Esophagus muscularis mucosa (tissue), 4 donors: ENCODE results near the gene PCP4. TPM values are rescaled to one million over a fixed set of nuclear protein-coding genes. Genes with fewer than 3 reads are reported as not detected.
A peak's percentile ranks its signal among the peaks of the same experiment; 100 is the strongest.

Source experiments
- DNase-seq: peaks from one replicate; pipeline ENCODE4 v3.0.0-alpha.2; 2017; ENCODE audit errors: extremely low spot score
- H3K27ac ChIP-seq, 4 donors: fragments of 200-600 bp; sonication (generic); replicated peaks in 1 of 4; 1 replicate in 3 of 4; 2 replicates in 1 of 4; pipeline ENCODE4 v1.5.1; 2016 to 2019; ENCODE audit warnings: mild to moderate bottlenecking in 1 of 4
- H3K27me3 ChIP-seq, 4 donors: fragments of 200-600 bp; sonication (generic); one replicate each; pipeline versions ENCODE4 v1.5.1 to v1.6.0; 2016 to 2019
- H3K36me3 ChIP-seq, 4 donors: fragments of 200-600 bp; sonication (generic); one replicate each; pipeline ENCODE4 v1.5.1; 2016 to 2019
- H3K4me1 ChIP-seq, 4 donors: fragments of 200-600 bp; sonication (generic); one replicate each; pipeline ENCODE4 v1.5.1; 2016 to 2019
- H3K4me3 ChIP-seq, 4 donors: fragments of 200-600 bp; sonication (generic); 1 replicate in 2 of 4; 2 replicates in 2 of 4; pipeline ENCODE4 v1.5.1; 2016 to 2019; ENCODE audit warnings: mild to moderate bottlenecking in 4 of 4, moderate library complexity in 1 of 4
- H3K9me3 ChIP-seq, 4 donors: fragments of 200-600 bp; sonication (generic); 1 replicate in 3 of 4; 2 replicates in 1 of 4; pipeline ENCODE4 v1.5.1; 2016 to 2019
- EP300 ChIP-seq: sonication (generic); formaldehyde crosslinking; IDR thresholded peaks from one replicate; pipeline ENCODE4 v1.6.1; 2017; ENCODE audit warnings: antibody characterized with exemption
- POLR2A ChIP-seq: fragments of 450-650 bp; IDR thresholded peaks from one replicate; pipeline ENCODE4 v1.6.1; 2017; ENCODE audit warnings: antibody characterized with exemption, moderate library complexity, mild to moderate bottlenecking, low read depth
- POLR2AphosphoS5 ChIP-seq, 2 donors: sonication (generic); formaldehyde crosslinking; IDR thresholded peaks; one replicate each; pipeline ENCODE4 v1.6.1; 2017; ENCODE audit warnings: antibody characterized with exemption in 2 of 2
- WGBS: methylation state at CpG from one replicate; pipeline ENCODE4 v1.1.5; 2018; 5-methylcytosine and 5-hydroxymethylcytosine counted together
- intact Hi-C: fragments of 100-400 bp; cut with DNase I; formaldehyde crosslinking; loops from one replicate; pipeline ENCODE4 v1.15.1; 2023
- total RNA-seq, 4 donors: library from RNA; depleted of rRNA; stranded (reverse); fragments of >200 nt; gene quantifications; one replicate each; pipeline versions ENCODE4 v1.1.0 to v1.2.1, GENCODE V29; 2016
- TF ChIP-seq, protein P1 (sequence below), 3 experiments: fragments of 200-600 bp in 2 of 3; fragments of 450-650 bp in 1 of 3; sonication (generic) in 2 of 3; IDR thresholded peaks; one replicate each; pipeline ENCODE4 v1.5.1; 2017 to 2019; ENCODE audit warnings: antibody characterized with exemption in 3 of 3, mild to moderate bottlenecking in 2 of 3, moderate library complexity in 1 of 3

Gene PCP4
- 100 to 1,000 TPM in 3 of 4 donors, 10 to 100 TPM in 1; 82.0 to 172 (median 125) TPM for total RNA-seq

DNA sequence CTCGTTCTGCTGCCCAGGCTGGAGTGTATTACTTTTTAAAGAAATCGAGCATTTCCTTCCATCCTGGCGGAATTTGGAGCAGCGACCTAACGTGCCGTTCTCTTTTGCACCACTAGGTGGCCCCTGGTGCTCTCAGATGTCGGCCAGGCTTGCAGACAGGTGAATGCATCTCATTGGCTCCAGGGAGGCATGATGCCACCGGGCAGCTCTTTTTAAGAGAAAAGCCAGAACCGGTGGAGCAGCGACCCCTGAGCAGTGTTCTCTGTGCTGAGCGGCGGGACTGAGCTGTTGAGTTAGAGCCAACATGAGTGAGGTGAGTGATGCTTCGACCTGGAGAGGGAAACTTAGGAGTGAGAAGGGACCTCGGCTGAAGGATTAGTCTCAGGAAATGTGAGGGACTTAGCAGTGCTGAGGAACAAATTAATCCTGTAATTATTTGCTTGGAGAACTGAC, at the start of gene PCP4:
Gene PCP4 (plus strand): TSS at position 241 of the 453 bp plus-strand sequence. CDS start 64 bp downstream, at position 305.
- 11% methylated on average over 14 of the region's 14 CpGs for WGBS
- Histone ChIP-seq H3K4me3 (peak within 1 kb of the TSS; percentile 45 to 66 (median 50)), H3K27me3 (no peaks in the 10 kb centered on the region), H3K9me3 (no peaks in the 10 kb centered on the region), H3K36me3 (no peaks in the 10 kb centered on the region), H3K4me1 (peaks cover 0 to 22% (median 19%) of the 10 kb centered on the region in 4 donors), H3K27ac (peak within 1 kb of the TSS; percentile 59 to 81 (median 68))
- TF ChIP-seq, protein P1, sequence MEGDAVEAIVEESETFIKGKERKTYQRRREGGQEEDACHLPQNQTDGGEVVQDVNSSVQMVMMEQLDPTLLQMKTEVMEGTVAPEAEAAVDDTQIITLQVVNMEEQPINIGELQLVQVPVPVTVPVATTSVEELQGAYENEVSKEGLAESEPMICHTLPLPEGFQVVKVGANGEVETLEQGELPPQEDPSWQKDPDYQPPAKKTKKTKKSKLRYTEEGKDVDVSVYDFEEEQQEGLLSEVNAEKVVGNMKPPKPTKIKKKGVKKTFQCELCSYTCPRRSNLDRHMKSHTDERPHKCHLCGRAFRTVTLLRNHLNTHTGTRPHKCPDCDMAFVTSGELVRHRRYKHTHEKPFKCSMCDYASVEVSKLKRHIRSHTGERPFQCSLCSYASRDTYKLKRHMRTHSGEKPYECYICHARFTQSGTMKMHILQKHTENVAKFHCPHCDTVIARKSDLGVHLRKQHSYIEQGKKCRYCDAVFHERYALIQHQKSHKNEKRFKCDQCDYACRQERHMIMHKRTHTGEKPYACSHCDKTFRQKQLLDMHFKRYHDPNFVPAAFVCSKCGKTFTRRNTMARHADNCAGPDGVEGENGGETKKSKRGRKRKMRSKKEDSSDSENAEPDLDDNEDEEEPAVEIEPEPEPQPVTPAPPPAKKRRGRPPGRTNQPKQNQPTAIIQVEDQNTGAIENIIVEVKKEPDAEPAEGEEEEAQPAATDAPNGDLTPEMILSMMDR (IDR thresholded peaks at IDR 0.05): peak; percentile 81 to 90 (median 89)
- TF ChIP-seq POLR2A: peak; percentile 20
- TF ChIP-seq EP300: no peak
- peak; percentile 48 to 80 for TF ChIP-seq POLR2AphosphoS5 (IDR thresholded peaks at IDR 0.05)
- DNase-seq: no peak
- intact Hi-C loops: loop anchor here (2.0 to 5.0 kb wide), 3 partner anchors 80 to 254 kb away; no protein-coding TSS in a partner anchor

DNA sequence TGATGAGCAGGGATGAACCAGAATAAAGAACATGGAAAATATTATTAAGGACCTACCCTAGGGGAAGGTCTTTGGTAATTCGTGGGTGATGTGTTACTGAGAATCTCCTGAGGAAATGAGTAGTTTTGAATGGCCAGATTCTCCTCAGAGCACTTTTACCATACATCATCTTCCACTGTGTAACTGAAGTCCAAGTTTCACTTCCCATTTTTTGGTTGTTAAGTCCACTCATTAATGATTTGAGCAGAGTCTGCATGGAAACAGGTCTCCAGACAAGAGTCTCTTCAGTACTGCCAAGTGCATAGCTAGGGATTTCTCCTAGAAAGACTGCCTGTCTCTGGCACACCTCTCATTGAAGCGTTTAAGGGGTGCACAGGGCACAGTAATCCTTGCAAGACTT, 48.7 kb upstream of the PCP4 start:
- TF ChIP-seq POLR2A: no peak
- TF ChIP-seq, protein P1 (IDR thresholded peaks at IDR 0.05): no peak
- TF ChIP-seq EP300: no peak
- no peak for TF ChIP-seq POLR2AphosphoS5 (IDR thresholded peaks at IDR 0.05)
- Histone ChIP-seq H3K27me3 (no peaks in the 10 kb centered on the region), H3K4me1 (no peaks in the 10 kb centered on the region), H3K27ac (no peak overlapping the region), H3K9me3 (no peaks in the 10 kb centered on the region), H3K36me3 (no peaks in the 10 kb centered on the region), H3K4me3 (no peak overlapping the region)
- no peak for DNase-seq
- WGBS: 70% methylated on average over 2 of the region's 2 CpGs
- intact Hi-C loops: no loop called here

DNA sequence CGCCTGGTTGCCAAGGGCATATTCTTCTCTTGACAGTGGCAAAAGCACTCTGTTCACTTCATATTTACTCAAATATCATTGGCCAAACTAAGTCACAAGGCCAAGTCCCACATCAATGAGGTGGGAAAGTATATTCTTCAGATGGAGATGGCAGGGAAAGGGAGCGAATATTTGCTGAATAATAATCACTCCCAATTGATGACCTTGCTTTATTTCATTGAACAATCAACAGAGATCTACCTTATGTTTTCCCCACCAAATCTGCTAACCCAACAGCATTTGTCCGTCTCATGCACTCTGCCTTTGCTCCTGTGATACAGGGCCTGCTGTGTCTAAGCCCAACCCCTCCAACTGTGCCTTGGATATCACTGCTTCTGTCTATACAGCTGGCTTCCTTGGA, 45.2 kb upstream of the PCP4 start:
- TF ChIP-seq POLR2AphosphoS5 (IDR thresholded peaks at IDR 0.05) (no peak), POLR2A (no peak), EP300 (no peak)
- TF ChIP-seq, protein P1 (IDR thresholded peaks at IDR 0.05): no peak
- DNase-seq: no peak
- Histone ChIP-seq H3K9me3 (no peaks in the 10 kb centered on the region), H3K4me1 (no peaks in the 10 kb centered on the region), H3K4me3 (no peak overlapping the region), H3K27me3 (no peaks in the 10 kb centered on the region), H3K27ac (no peak overlapping the region), H3K36me3 (no peaks in the 10 kb centered on the region)
- intact Hi-C loops: no loop called here
- 95% methylated on average over 3 of the region's 3 CpGs for WGBS

DNA sequence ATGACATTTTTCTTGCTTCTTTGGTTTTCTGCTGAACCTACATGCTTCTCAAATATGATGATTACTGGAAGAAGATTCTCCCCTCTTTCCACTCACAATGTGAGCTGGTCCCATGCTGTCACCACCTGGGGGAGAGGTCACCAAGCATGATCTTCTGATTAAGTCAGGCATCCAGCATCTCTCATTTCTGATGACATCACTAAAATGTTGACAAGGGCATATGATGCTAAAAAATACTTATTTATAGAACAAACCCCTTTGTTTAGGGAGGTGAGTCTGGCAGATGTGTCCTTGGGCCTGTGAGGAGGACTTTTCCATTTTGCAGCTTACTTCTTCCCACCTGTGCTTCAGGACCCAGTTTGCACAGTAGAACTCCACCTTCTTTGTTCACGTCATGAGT, 42.0 kb upstream of the PCP4 start:
- Histone ChIP-seq H3K4me3 (no peak overlapping the region), H3K9me3 (no peaks in the 10 kb centered on the region), H3K27ac (no peak overlapping the region), H3K27me3 (no peaks in the 10 kb centered on the region), H3K36me3 (no peaks in the 10 kb centered on the region), H3K4me1 (no peaks in the 10 kb centered on the region)
- DNase-seq: no peak
- TF ChIP-seq, protein P1 (IDR thresholded peaks at IDR 0.05): no peak
- TF ChIP-seq POLR2AphosphoS5 (IDR thresholded peaks at IDR 0.05): no peak
- no peak for TF ChIP-seq POLR2A
- TF ChIP-seq EP300: no peak
- intact Hi-C loops: no loop called here
- 84% methylated on average over 1 of the region's 1 CpG for WGBS

DNA sequence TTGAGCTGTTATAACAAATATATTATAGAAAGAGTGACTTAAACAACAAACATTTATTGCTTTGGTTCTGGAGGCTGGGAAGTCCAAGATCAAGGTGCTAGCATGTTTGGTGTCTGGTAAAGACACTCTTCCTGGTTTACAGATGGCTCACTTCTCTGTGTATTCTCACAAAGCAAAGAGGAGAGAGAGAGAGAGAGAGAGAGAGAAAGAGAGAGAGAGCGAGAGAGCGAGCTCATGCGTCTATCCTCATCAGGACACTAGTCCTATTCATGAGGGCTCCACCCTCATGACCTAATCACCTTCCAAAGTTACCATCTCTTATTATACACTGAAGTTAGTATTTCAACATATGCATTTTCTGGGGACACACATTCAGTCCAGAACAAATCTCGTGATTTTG, 32.7 kb upstream of the PCP4 start:
- no peak overlapping the region for H3K4me3 ChIP-seq
- no peaks in the 10 kb centered on the region for H3K27me3 ChIP-seq
- 65% methylated on average over 4 of the region's 4 CpGs for WGBS
- no peaks in the 10 kb centered on the region for H3K9me3 ChIP-seq
- H3K36me3 ChIP-seq: no peaks in the 10 kb centered on the region
- no peak overlapping the region for H3K27ac ChIP-seq
- no peak for TF ChIP-seq POLR2A
- TF ChIP-seq, protein P1 (IDR thresholded peaks at IDR 0.05): no peak
- no peak for TF ChIP-seq POLR2AphosphoS5 (IDR thresholded peaks at IDR 0.05)
- TF ChIP-seq EP300: no peak
- intact Hi-C loops: no loop called here
- no peak for DNase-seq
- no peaks in the 10 kb centered on the region for H3K4me1 ChIP-seq
